Measurements from ENCODE around the gene ACOT12.
"Not testable (repeated sequence)": the region's sequence is repeated elsewhere in the genome, so short reads cannot be mapped to it uniquely, and the experiment has no call there.

The ACOT12 gene

GRCh38 chr5:81344736-81345135 is 49.2 kb downstream of the ACOT12 start:
- no peak for DNase-seq (ENCODE audit: low read depth in 3 of 3, low spot score in 1 of 3)

- not testable (repeated sequence) for DNase-seq (ENCODE audit: low read depth in 3 of 3, low spot score in 1 of 3)
These were observed 55.7 kb downstream of the ACOT12 start for GRCh38 chr5:81338213-81338612.

- no peak for DNase-seq (ENCODE audit: low read depth in 3 of 3, low spot score in 1 of 3)
These were observed 56.1 kb downstream of the ACOT12 start for GRCh38 chr5:81337803-81338202.

- DNase-seq (ENCODE audit: low read depth in 3 of 3, low spot score in 1 of 3), result no peak
These were observed 57.4 kb downstream of the ACOT12 start for GRCh38 chr5:81336556-81336955.

- DNase-seq (ENCODE audit: low read depth in 3 of 3, low spot score in 1 of 3), result no peak
These were observed 58.0 kb downstream of the ACOT12 start for GRCh38 chr5:81335946-81336345.

GRCh38 chr5:81334304-81335061 is 59.5 kb downstream of the ACOT12 start:
- DNase-seq (ENCODE audit: low read depth in 3 of 3, low spot score in 1 of 3), result no peak

- DNase-seq (ENCODE audit: low read depth in 3 of 3, low spot score in 1 of 3), result no peak
These were observed 67.4 kb downstream of the ACOT12 start for GRCh38 chr5:81326554-81326953.

- no peak for DNase-seq (ENCODE audit: low read depth in 3 of 3, low spot score in 1 of 3)
These were observed 76.4 kb downstream of the ACOT12 start for GRCh38 chr5:81317536-81317935.

- no peak for DNase-seq (ENCODE audit: low read depth in 3 of 3, low spot score in 1 of 3)
These were observed 77.4 kb downstream of the ACOT12 start for GRCh38 chr5:81316571-81316970.

- DNase-seq (ENCODE audit: low read depth in 3 of 3, low spot score in 1 of 3), result no peak
These were observed 78.1 kb downstream of the ACOT12 start for GRCh38 chr5:81315830-81316229.

- DNase-seq (ENCODE audit: low read depth in 3 of 3, low spot score in 1 of 3), result no peak
These were observed 78.6 kb downstream of the ACOT12 start for GRCh38 chr5:81315336-81315735.

GRCh38 chr5:81314581-81314980 is 79.4 kb downstream of the ACOT12 start:
- DNase-seq (ENCODE audit: low read depth in 3 of 3, low spot score in 1 of 3), result no peak

- no peak for DNase-seq (ENCODE audit: low read depth in 3 of 3, low spot score in 1 of 3)
These were observed 80.2 kb downstream of the ACOT12 start for GRCh38 chr5:81313686-81314085.

GRCh38 chr5:81313278-81313677 is 80.7 kb downstream of the ACOT12 start:
- no peak for DNase-seq (ENCODE audit: low read depth in 3 of 3, low spot score in 1 of 3)

GRCh38 chr5:81310402-81311063 is 83.4 kb downstream of the ACOT12 start:
- DNase-seq (ENCODE audit: low read depth in 3 of 3, low spot score in 1 of 3), result no peak

- no peak for DNase-seq (ENCODE audit: low read depth in 3 of 3, low spot score in 1 of 3)
These were observed 85.1 kb downstream of the ACOT12 start for GRCh38 chr5:81308836-81309235.

GRCh38 chr5:81305785-81306184 is 88.1 kb downstream of the ACOT12 start:
- no peak for DNase-seq (ENCODE audit: low read depth in 3 of 3, low spot score in 1 of 3)

GRCh38 chr5:81303563-81303962 is 90.4 kb downstream of the ACOT12 start:
- DNase-seq (ENCODE audit: low read depth in 3 of 3, low spot score in 1 of 3), result no peak

GRCh38 chr5:81302596-81302995 is 91.3 kb downstream of the ACOT12 start:
- no peak for DNase-seq (ENCODE audit: low read depth in 3 of 3, low spot score in 1 of 3)

GRCh38 chr5:81301271-81302015 is 92.5 kb downstream of the ACOT12 start, which contains the start of gene ZCCHC9:
Gene ZCCHC9 (plus strand): TSS chr5:81301587. CDS start chr5:81304758, 3,171 bp downstream.
- DNase-seq (ENCODE audit: low read depth in 3 of 3, low spot score in 1 of 3), result peak; percentile 79 to 84 (median 81)

GRCh38 chr5:81300921-81301270 is 93.0 kb downstream of the ACOT12 start:
- no peak for DNase-seq (ENCODE audit: low read depth in 3 of 3, low spot score in 1 of 3)

GRCh38 chr5:81297531-81297930 is 96.4 kb downstream of the ACOT12 start:
- no peak for DNase-seq (ENCODE audit: low read depth in 3 of 3, low spot score in 1 of 3)
